Activated naive CD4-positive, alpha-beta T cell treated with anti-CD3 and anti-CD28 coated beads, Interleukin-2, amount 50 U/mL, for 72 hours (primary cell): Measurements from ENCODE around the gene SOCS1. TPM values are rescaled to one million over a fixed set of nuclear protein-coding genes. Genes with fewer than 3 reads are reported as not detected.
A peak's percentile ranks its signal among the peaks of the same experiment; 100 is the strongest.
"Not testable (repeated sequence)": the region's sequence is repeated elsewhere in the genome, so short reads cannot be mapped to it uniquely, and the experiment has no call there.

Experiments used
- ATAC-seq, 2 donors: fragments of 150-1000 bp; cut with Tn5 transposase; 2 replicates each; pipeline ENCODE4 v1.10.0; 2021; ENCODE audit warnings: mild to moderate bottlenecking in 2 of 2, moderate library complexity in 2 of 2
- DNase-seq, 2 donors: peaks; one replicate each; pipeline ENCODE4 v3.0.0; 2021 to 2022; ENCODE audit warnings: low spot score in 2 of 2
- H3K27ac Mint-ChIP-seq, 2 donors: one replicate each; pipeline ENCODE4 v1.8.0; 2022; ENCODE audit warnings: mild to moderate bottlenecking in 2 of 2, mixed read lengths in 2 of 2
- H3K36me3 Mint-ChIP-seq, 2 donors: one replicate each; pipeline ENCODE4 v1.8.0; 2022; ENCODE audit warnings: mixed read lengths in 2 of 2
- H3K9me3 Mint-ChIP-seq, 2 donors: one replicate each; pipeline ENCODE4 v1.8.0; 2022; ENCODE audit warnings: mixed read lengths in 2 of 2
- total RNA-seq, 2 donors: library from RNA; stranded (reverse); gene quantifications; one replicate each; pipeline ENCODE4 v1.2.3, GENCODE V29; 2022

Gene SOCS1
- total RNA-seq, 2 donors from 2014 or later, result 57.0 to 123 TPM

DNA sequence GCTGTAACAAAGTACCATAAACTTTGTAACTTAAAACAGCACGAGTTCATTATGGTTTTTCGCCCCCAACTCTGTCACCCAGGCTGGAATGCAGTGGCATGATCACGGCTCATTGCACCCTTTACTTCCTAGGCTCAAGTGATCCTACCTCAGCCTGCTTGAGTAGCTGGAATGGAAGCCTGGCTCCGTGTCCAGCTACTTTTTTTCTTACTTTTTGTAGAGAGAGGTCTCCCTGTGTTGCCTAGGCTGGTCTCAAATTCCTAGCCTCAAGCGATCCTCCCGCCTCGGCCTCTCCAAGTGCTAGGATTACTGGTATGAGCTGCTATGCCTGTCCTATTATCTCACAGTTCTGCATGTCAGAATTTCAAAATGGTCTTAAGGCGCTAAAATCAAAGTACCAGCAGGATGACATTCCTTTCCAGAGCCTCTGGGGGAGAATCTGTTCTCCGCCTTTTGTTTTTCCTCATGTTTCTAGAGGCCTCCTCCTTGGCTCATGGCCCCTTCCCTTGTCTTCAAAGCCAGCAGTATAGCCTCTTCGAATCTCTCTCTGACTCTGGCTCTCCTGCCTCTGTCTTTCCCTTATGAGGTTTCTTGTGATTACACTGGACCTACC, 35.2 kb upstream of the SOCS1 start:
- Mint-ChIP-seq H3K27ac (no peak overlapping the region), H3K9me3 (no peaks in the 10 kb centered on the region), H3K36me3 (no peaks in the 10 kb centered on the region)
- ATAC-seq, result no peak
- no peak for DNase-seq

DNA sequence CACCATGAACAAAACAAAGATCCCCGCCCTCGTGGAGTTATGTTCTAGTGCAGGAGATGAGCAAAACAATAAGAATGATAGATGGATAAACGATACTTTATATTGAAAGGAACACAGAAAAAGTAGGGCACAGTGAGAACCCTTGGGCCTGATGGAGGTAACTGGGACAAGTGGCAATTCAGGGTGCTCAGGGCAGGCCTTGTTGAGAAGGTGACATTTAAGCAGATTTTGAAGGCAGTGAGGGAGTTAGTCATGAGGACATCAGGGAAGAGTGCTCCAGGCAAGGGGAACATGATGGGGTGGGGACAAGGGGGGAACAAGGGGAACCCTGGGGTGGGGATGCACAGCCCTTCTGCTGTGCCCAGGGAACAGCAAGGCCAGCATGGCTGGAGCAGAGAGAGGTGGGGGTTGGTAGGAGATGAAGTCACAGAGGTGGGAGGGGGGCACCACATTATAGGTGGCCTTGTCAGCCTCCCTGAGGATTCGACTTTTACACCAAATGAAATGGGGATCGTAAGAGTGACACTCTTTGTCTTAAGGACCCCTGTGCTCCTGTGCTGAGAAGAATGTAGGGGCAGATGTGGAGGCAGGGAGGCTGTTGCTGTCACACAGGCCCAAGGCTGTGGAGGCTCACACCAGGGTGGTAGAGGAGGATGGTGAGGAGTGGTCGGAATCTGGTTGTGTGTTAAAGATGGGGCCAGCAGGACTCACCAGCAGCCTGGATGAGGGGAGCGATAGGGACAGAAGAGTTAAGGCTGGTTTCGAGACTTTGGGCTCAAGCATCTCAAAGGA, 34.3 kb upstream of the SOCS1 start:
- H3K27ac Mint-ChIP-seq, result peak overlapping the region in 1 of 2 donors; percentile 8
- H3K9me3 Mint-ChIP-seq, result no peaks in the 10 kb centered on the region
- ATAC-seq, result no peak
- no peak for DNase-seq
- no peaks in the 10 kb centered on the region for H3K36me3 Mint-ChIP-seq

DNA sequence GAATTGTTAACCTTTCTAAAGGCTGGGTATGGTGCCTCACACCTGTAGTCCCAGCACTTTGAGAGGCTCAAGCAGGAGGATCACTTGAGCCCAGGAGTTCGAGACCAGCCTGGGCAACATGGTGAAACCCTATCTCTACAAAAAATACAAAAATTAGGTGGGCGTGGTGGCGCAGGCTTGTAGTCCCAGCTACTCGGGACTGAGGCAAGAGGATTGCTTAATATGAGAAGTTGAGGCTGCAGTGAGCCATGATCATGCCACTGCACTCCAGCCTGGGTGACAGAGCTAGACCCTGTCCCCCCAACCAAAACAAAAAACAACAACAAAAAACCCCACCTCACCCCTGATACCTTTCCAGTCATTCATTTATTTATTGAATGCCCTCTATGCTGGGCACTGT, 33.7 kb upstream of the SOCS1 start:
- H3K9me3 Mint-ChIP-seq, ATAC-seq, H3K36me3 Mint-ChIP-seq, DNase-seq: not testable (repeated sequence)
- peak overlapping the region in 1 of 2 donors; percentile 8 for H3K27ac Mint-ChIP-seq

GRCh38 chr16:11289202-11289601, 33.2 kb upstream of the SOCS1 start:
- no peak for ATAC-seq
- no peak for DNase-seq
- no peak overlapping the region for H3K27ac Mint-ChIP-seq
- H3K36me3 Mint-ChIP-seq, result no peaks in the 10 kb centered on the region
- H3K9me3 Mint-ChIP-seq, result no peaks in the 10 kb centered on the region

GRCh38 chr16:11285842-11286241, 29.8 kb upstream of the SOCS1 start:
- DNase-seq, result no peak
- no peaks in the 10 kb centered on the region for H3K9me3 Mint-ChIP-seq
- H3K36me3 Mint-ChIP-seq, result no peaks in the 10 kb centered on the region
- ATAC-seq, result peak in 1 of 2 donors; percentile 64
- no peak overlapping the region for H3K27ac Mint-ChIP-seq

DNA sequence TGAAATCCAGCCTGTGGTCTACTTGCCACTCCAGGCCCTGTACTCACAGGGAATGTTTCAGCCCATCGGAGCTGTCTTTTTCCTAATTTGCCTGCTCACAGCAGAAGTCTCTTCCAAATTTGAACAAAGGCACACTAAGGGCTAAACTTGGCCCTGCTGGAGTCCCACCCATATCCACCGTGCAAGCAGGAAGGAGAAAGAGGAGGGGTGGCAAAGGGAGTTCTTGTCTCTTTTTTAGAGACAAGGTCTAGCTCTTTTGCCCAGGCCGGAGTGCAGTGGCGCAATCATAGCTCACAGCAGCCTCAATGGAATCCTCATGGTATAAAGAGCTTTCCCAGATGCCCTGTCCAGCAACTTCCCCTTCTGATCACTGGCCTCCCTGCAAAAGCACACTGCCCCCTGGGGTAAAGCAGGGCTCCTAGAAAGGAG, 27.8 kb upstream of the SOCS1 start:
- DNase-seq (no peak), ATAC-seq (no peak)
- Mint-ChIP-seq H3K27ac (no peak overlapping the region), H3K36me3 (no peaks in the 10 kb centered on the region), H3K9me3 (no peaks in the 10 kb centered on the region)

- DNase-seq (no peak), ATAC-seq (no peak)
- no peaks in the 10 kb centered on the region for H3K9me3 Mint-ChIP-seq
- H3K27ac Mint-ChIP-seq, result peak within 1 kb of the TSS in 1 of 2 donors; percentile 58
- H3K36me3 Mint-ChIP-seq, result no peaks in the 10 kb centered on the region
Measured at GRCh38 chr16:11280616-11281522, 24.9 kb upstream of the SOCS1 start, which contains the start of gene PRM1. PRM1 (minus strand) TSS chr16:11281330; CDS start chr16:11281238, 92 bp downstream.

- ATAC-seq (no peak), DNase-seq (no peak)
- Mint-ChIP-seq H3K27ac (no peak overlapping the region), H3K36me3 (no peaks in the 10 kb centered on the region), H3K9me3 (no peaks in the 10 kb centered on the region)
Measured at GRCh38 chr16:11278681-11279628, 23.0 kb upstream of the SOCS1 start.

DNA sequence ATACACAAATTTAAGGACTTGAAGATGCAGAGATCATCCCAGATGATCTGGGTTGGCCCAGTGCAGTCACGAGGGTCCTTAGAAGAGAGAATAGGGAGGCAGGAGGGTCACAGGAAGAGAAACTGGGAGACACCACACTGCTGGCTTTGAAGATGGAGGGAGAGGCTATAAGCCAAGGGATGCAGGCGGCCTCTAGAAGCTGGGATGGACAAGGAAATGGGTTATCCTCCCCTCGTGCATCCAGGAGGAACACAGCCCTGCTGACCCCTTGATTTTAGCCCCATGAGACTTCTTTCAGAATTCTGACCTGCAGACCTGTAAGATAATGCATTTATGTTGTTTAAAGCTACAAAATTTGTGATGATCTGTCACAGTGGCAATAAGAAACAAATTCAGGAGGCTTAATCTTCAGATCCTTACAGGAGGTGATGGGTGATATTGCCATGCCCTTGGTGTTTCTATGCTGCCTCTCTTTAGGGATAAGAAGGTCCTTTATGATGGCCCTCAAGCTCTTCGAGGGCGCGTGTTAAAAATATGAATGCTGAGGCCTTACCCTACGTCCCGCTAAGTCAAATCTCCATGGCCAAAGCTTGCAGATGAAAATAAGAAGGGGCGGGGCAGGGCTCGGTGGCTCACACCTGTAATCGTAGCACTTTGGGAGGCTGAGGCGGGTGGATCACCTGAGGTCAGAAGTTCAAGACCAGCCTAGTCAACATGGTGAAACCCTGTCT, 21.8 kb upstream of the SOCS1 start:
- H3K36me3 Mint-ChIP-seq, result no peaks in the 10 kb centered on the region
- ATAC-seq (no peak), DNase-seq (no peak)
- no peak overlapping the region for H3K27ac Mint-ChIP-seq
- H3K9me3 Mint-ChIP-seq, result no peaks in the 10 kb centered on the region

GRCh38 chr16:11276896-11277593, 21.0 kb upstream of the SOCS1 start:
- Mint-ChIP-seq H3K27ac (peak overlapping the region in 1 of 2 donors; percentile 43), H3K36me3 (no peaks in the 10 kb centered on the region), H3K9me3 (no peaks in the 10 kb centered on the region)
- no peak for DNase-seq
- no peak for ATAC-seq

- no peak for ATAC-seq
- H3K9me3 Mint-ChIP-seq, result no peaks in the 10 kb centered on the region
- peak within 1 kb of the TSS in 1 of 2 donors; percentile 43 for H3K27ac Mint-ChIP-seq
- H3K36me3 Mint-ChIP-seq, result no peaks in the 10 kb centered on the region
- no peak for DNase-seq
Measured at GRCh38 chr16:11276143-11276895, 20.3 kb upstream of the SOCS1 start, which contains the start of gene PRM2. PRM2 (minus strand) TSS chr16:11276480; CDS start chr16:11276370, 110 bp downstream.

DNA sequence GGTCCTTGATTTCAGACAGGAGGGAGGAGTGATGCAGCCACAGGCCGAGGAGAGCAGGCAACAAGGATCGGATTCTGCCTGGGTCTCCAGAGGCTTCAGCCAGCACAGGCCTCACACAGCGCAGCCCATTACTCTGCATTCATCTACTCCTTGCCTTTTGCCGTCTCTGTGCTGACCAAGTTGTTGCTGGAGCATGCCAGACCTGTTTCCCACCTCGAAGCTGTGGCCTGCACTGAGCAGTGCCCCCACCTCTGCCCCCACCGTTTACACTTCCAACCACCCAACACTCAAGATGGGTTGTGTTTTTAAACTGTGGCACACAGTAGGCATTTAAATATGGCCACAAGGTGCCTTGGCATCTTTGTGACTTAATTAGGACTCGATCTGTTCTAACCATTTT, 19.0 kb upstream of the SOCS1 start:
- Mint-ChIP-seq H3K9me3 (no peaks in the 10 kb centered on the region), H3K27ac (no peak overlapping the region), H3K36me3 (no peaks in the 10 kb centered on the region)
- ATAC-seq (no peak), DNase-seq (no peak)

- Mint-ChIP-seq H3K36me3 (no peaks in the 10 kb centered on the region), H3K27ac (no peak overlapping the region), H3K9me3 (no peaks in the 10 kb centered on the region)
- ATAC-seq (no peak), DNase-seq (no peak)
Measured at GRCh38 chr16:11273721-11274324, 17.8 kb upstream of the SOCS1 start.
